Measurements from ENCODE around the gene UBE2G1. TPM values are rescaled to one million over a fixed set of nuclear protein-coding genes. Genes with fewer than 3 reads are reported as not detected.
"Not testable (repeated sequence)": the region's sequence is repeated elsewhere in the genome, so short reads cannot be mapped to it uniquely, and the experiment has no call there.

UBE2G1 gene
- total and polyA plus RNA-seq, 2 donors (not counting 1 experiment from before 2014, with no cell fraction given) = 27.1 to 76.0 TPM

DNA sequence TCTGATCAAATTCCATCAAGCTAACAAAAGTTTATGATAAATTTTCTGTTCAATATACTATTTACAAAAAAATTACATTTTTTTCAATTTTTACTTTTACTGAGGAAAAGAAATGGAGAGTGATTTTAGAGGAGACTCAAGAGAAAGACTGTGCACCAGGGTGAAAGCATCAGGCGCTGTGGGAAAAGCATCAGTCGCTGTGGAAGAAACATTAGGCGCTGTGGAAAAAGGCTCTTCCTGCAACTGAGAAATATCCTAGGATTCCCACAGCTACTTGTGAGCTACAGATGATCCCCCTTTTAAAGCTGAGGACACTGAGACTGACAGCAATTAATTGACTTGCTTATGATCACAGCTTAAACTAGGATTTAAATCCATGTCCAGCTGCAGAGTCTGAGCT is 107.6 kb downstream of the UBE2G1 start:
- Mint-ChIP-seq H3K4me3 (no peak overlapping the region), H3K4me1 (peaks cover 39% of the 10 kb centered on the region), H3K27ac (no peak overlapping the region), H3K27me3 (no peaks in the 10 kb centered on the region), H3K9me3 (ENCODE audit: insufficient read depth) (no peaks in the 10 kb centered on the region)
- Histone ChIP-seq H3K27ac (ENCODE audit: low read length in 2 of 2) (no peak overlapping the region), H3K4me2 (replicated peaks; ENCODE audit: low read depth, low read length, poor library complexity, severe bottlenecking) (no peak overlapping the region), H3K79me2 (ENCODE audit: control insufficient read depth, insufficient read depth, low read length) (peaks cover 93% of the 10 kb centered on the region), H4K20me1 (ENCODE audit: control insufficient read depth, insufficient read depth, low read length, poor library complexity, severe bottlenecking) (peaks cover 58% of the 10 kb centered on the region), H3K27me3 (replicated peaks in 1 of 4; ENCODE audit: control extremely low read depth in 1 of 4, control insufficient read depth in 3 of 4, insufficient read depth in 4 of 4, low read length in 3 of 4) (no peaks in the 10 kb centered on the region), H3K9ac (ENCODE audit: low read length) (no peak overlapping the region), H2AFZ (ENCODE audit: insufficient read depth, low read depth, low read length, poor library complexity, severe bottlenecking) (no peak overlapping the region), H3K9me3 (ENCODE audit: control extremely low read depth in 1 of 3, control insufficient read depth in 2 of 3, insufficient read depth in 1 of 3, low read length in 2 of 3) (peaks cover 0 to 10% (median 7%) of the 10 kb centered on the region in 3 donors), H3K36me3 (replicated peaks in 1 of 2; ENCODE audit: control extremely low read depth in 1 of 2, control insufficient read depth in 1 of 2, extremely low read depth in 1 of 2, insufficient read depth in 2 of 2, low read length in 1 of 2) (peaks cover 0 to 14% of the 10 kb centered on the region in 2 experiments), H3K4me3 (ENCODE audit: control extremely low read depth in 1 of 5, extremely low read depth in 1 of 5, insufficient read depth in 1 of 5, low read depth in 2 of 5, low read length in 4 of 5) (no peak overlapping the region), H3K4me1 (ENCODE audit: control insufficient read depth in 2 of 2, insufficient read depth in 2 of 2, low read length in 2 of 2) (peaks cover 12 to 18% of the 10 kb centered on the region in 2 donors)
- ChIA-PET POLR2A (no interaction called here), CTCF (interaction anchor here (0.7 to 4.5 kb wide), 3 partner anchors 9 to 17 kb away, joined by 3 to 25 read pairs (median 4); no protein-coding TSS in a partner anchor)
- TF ChIP-seq EZH2 (IDR thresholded peaks at IDR 0.05; ENCODE audit: borderline replicate concordance, insufficient read depth, low read depth, low read length, poor library complexity, severe bottlenecking) = no peak
- TF ChIP-seq, protein P1, sequence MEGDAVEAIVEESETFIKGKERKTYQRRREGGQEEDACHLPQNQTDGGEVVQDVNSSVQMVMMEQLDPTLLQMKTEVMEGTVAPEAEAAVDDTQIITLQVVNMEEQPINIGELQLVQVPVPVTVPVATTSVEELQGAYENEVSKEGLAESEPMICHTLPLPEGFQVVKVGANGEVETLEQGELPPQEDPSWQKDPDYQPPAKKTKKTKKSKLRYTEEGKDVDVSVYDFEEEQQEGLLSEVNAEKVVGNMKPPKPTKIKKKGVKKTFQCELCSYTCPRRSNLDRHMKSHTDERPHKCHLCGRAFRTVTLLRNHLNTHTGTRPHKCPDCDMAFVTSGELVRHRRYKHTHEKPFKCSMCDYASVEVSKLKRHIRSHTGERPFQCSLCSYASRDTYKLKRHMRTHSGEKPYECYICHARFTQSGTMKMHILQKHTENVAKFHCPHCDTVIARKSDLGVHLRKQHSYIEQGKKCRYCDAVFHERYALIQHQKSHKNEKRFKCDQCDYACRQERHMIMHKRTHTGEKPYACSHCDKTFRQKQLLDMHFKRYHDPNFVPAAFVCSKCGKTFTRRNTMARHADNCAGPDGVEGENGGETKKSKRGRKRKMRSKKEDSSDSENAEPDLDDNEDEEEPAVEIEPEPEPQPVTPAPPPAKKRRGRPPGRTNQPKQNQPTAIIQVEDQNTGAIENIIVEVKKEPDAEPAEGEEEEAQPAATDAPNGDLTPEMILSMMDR (IDR thresholded peaks at IDR 0.05) = no peak
- WGBS (ENCODE audit: insufficient coverage) = 100% methylated on average over 2 of the region's 3 CpGs
- intact Hi-C loops (cut with micrococcal nuclease) = no loop called here
- no peak for ATAC-seq (ENCODE audit: low read depth)
- no peak for DNase-seq

DNA sequence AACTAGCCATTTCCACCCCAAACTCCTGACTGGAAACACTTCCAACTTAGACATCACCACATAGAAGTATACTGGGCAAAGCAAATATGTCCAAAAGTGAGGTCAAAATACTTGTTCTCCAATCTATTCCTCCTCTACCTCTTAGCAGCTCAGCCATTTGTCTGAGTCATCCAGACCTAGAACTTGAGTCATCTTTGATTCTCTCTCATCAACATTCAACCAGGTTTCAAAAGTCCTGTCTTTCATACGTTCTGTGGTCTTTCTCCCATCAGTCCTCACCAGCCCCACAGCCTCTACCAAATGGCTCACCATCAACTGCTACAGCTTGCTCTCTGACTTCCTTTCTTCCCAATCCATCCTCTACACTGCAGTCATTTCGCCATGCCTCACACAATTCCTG is 109.5 kb downstream of the UBE2G1 start:
- Histone ChIP-seq H3K9ac (ENCODE audit: low read length) (no peak overlapping the region), H3K4me1 (ENCODE audit: control insufficient read depth in 2 of 2, insufficient read depth in 2 of 2, low read length in 2 of 2) (peaks cover 0 to 5% of the 10 kb centered on the region in 2 donors), H3K27me3 (replicated peaks in 1 of 4; ENCODE audit: control extremely low read depth in 1 of 4, control insufficient read depth in 3 of 4, insufficient read depth in 4 of 4, low read length in 3 of 4) (no peaks in the 10 kb centered on the region), H3K36me3 (replicated peaks in 1 of 2; ENCODE audit: control extremely low read depth in 1 of 2, control insufficient read depth in 1 of 2, extremely low read depth in 1 of 2, insufficient read depth in 2 of 2, low read length in 1 of 2) (peaks cover 0 to 14% of the 10 kb centered on the region in 2 experiments), H2AFZ (ENCODE audit: insufficient read depth, low read depth, low read length, poor library complexity, severe bottlenecking) (no peak overlapping the region), H3K4me2 (replicated peaks; ENCODE audit: low read depth, low read length, poor library complexity, severe bottlenecking) (no peak overlapping the region), H3K79me2 (ENCODE audit: control insufficient read depth, insufficient read depth, low read length) (peaks cover 92% of the 10 kb centered on the region), H3K27ac (ENCODE audit: low read length in 2 of 2) (no peak overlapping the region), H3K4me3 (ENCODE audit: control extremely low read depth in 1 of 5, extremely low read depth in 1 of 5, insufficient read depth in 1 of 5, low read depth in 2 of 5, low read length in 4 of 5) (no peak overlapping the region), H4K20me1 (ENCODE audit: control insufficient read depth, insufficient read depth, low read length, poor library complexity, severe bottlenecking) (peaks cover 54% of the 10 kb centered on the region), H3K9me3 (ENCODE audit: control extremely low read depth in 1 of 3, control insufficient read depth in 2 of 3, insufficient read depth in 1 of 3, low read length in 2 of 3) (peaks cover 0 to 10% (median 7%) of the 10 kb centered on the region in 3 donors)
- Mint-ChIP-seq H3K4me3 (no peak overlapping the region), H3K9me3 (ENCODE audit: insufficient read depth) (no peaks in the 10 kb centered on the region), H3K27me3 (no peaks in the 10 kb centered on the region), H3K27ac (no peak overlapping the region), H3K4me1 (peaks cover 32% of the 10 kb centered on the region)
- TF ChIP-seq, protein P1 (IDR thresholded peaks at IDR 0.05) = no peak
- TF ChIP-seq EZH2 (IDR thresholded peaks at IDR 0.05; ENCODE audit: borderline replicate concordance, insufficient read depth, low read depth, low read length, poor library complexity, severe bottlenecking) = no peak
- intact Hi-C loops (cut with micrococcal nuclease) = no loop called here
- 97% methylated on average over 2 of the region's 2 CpGs for WGBS (ENCODE audit: insufficient coverage)
- no peak for ATAC-seq (ENCODE audit: low read depth)
- POLR2A ChIA-PET = no interaction called here
- no peak for DNase-seq
- CTCF ChIA-PET = no interaction called here

DNA sequence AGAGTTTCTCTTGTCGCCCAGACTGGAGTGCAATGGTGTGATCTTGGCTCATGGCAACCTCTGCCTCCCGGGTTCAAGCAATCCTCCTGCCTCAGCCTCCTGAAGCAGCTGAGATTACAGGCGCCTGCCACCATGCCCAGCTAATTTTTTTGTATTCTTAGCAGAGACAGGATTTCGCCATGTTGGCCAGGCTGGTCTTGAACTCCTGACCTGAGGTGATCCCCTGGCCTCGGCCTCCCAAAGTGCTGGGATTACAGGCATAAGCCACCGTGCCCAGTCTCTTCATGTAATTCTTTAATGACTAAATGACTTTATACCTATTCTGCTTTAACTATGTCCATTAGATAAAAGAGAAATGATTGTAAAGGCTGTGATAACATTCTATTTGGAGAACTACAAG is 111.2 kb downstream of the UBE2G1 start:
- H3K4me1 Mint-ChIP-seq = peaks cover 28% of the 10 kb centered on the region
- Histone ChIP-seq H3K9me3 (ENCODE audit: control extremely low read depth in 1 of 3, control insufficient read depth in 2 of 3, insufficient read depth in 1 of 3, low read length in 2 of 3) (peaks cover 0 to 10% (median 7%) of the 10 kb centered on the region in 3 donors), H4K20me1 (ENCODE audit: control insufficient read depth, insufficient read depth, low read length, poor library complexity, severe bottlenecking) (peaks cover 55% of the 10 kb centered on the region), H3K79me2 (ENCODE audit: control insufficient read depth, insufficient read depth, low read length) (peaks cover 92% of the 10 kb centered on the region), H3K36me3 (replicated peaks in 1 of 2; ENCODE audit: control extremely low read depth in 1 of 2, control insufficient read depth in 1 of 2, extremely low read depth in 1 of 2, insufficient read depth in 2 of 2, low read length in 1 of 2) (peaks cover 0 to 11% of the 10 kb centered on the region in 2 experiments)
- H3K4me2 ChIP-seq (replicated peaks; ENCODE audit: low read depth, low read length, poor library complexity, severe bottlenecking); H3K9ac ChIP-seq (ENCODE audit: low read length); H2AFZ ChIP-seq (ENCODE audit: insufficient read depth, low read depth, low read length, poor library complexity, severe bottlenecking); DNase-seq; H3K4me3 Mint-ChIP-seq; H3K4me1 ChIP-seq (ENCODE audit: control insufficient read depth in 2 of 2, insufficient read depth in 2 of 2, low read length in 2 of 2); H3K27me3 Mint-ChIP-seq; H3K9me3 Mint-ChIP-seq (ENCODE audit: insufficient read depth); H3K4me3 ChIP-seq (ENCODE audit: control extremely low read depth in 1 of 5, extremely low read depth in 1 of 5, insufficient read depth in 1 of 5, low read depth in 2 of 5, low read length in 4 of 5); POLR2A ChIA-PET; intact Hi-C loops (cut with micrococcal nuclease); H3K27ac Mint-ChIP-seq; H3K27me3 ChIP-seq (replicated peaks in 1 of 4; ENCODE audit: control extremely low read depth in 1 of 4, control insufficient read depth in 3 of 4, insufficient read depth in 4 of 4, low read length in 3 of 4); H3K27ac ChIP-seq (ENCODE audit: low read length in 2 of 2); ATAC-seq (ENCODE audit: low read depth): not testable (repeated sequence)
- CTCF ChIA-PET = interaction anchor here (1.0 to 1.8 kb wide), 2 partner anchors 18 to 156 kb away, joined by 4 read pairs; no protein-coding TSS in a partner anchor
- 97% methylated on average over 3 of the region's 6 CpGs for WGBS (ENCODE audit: insufficient coverage)
